HEK293 (cell line): ENCODE results near the gene PDHB.

Experiments
- CTCF ChIA-PET: fragments of 350-600 bp; formaldehyde crosslinking; extraction: SDS; loops from one replicate; lab custom pipeline; 2021; ENCODE audit warnings: antibody characterized with exemption; lab: Yijun Ruan, JAX
- POLR2A ChIA-PET: fragments of 300-600 bp; formaldehyde crosslinking; extraction: SDS; loops from one replicate; lab custom pipeline; 2020; ENCODE audit warnings: antibody characterized with exemption, inconsistent platforms; lab: Yijun Ruan, JAX
- H3K27ac ChIP-seq: fragments of 200-500 bp; sonication (Bioruptor generic); 2 replicates; pipeline ENCODE4 v1.5.1; 2014; ENCODE audit warnings: low read depth, low read length, control low read depth, inconsistent platforms; ENCODE audit errors: extremely low read depth
- H3K36me3 ChIP-seq, 2 experiments: fragments of 200-500 bp in 1 of 2; sonication (Bioruptor generic) in 1 of 2; 1 replicate in 1 of 2; 2 replicates in 1 of 2; pipeline ENCODE4 v1.5.1; 2014 to 2017; ENCODE audit warnings: inconsistent platforms in 2 of 2, low read length in 2 of 2; ENCODE audit not compliant: control insufficient read depth in 2 of 2, insufficient read depth in 1 of 2
- H3K4me1 ChIP-seq: fragments of 200-500 bp; sonication (Bioruptor generic); 2 replicates; pipeline ENCODE4 v1.5.1; 2014; ENCODE audit warnings: mild to moderate bottlenecking, low read length, inconsistent platforms; ENCODE audit not compliant: control insufficient read depth, insufficient read depth
- H3K4me3 ChIP-seq: 2 replicates; pipeline ENCODE4 v1.5.1; 2011; ENCODE audit warnings: low read depth, mild to moderate bottlenecking, control low read depth, low read length, moderate library complexity
- H3K9me3 ChIP-seq: fragments of 200-500 bp; sonication (Bioruptor generic); 2 replicates; pipeline ENCODE4 v1.5.1; 2014; ENCODE audit warnings: low read depth, low read length, inconsistent platforms; ENCODE audit not compliant: control insufficient read depth, insufficient read depth
- GLIS1 ChIP-seq: fragments of 450-650 bp; formaldehyde crosslinking; IDR thresholded peaks from 2 replicates; pipeline ENCODE4 v1.5.1; 2016; ENCODE audit warnings: missing biosample characterization, missing genetic modification characterization
- MEIS1 ChIP-seq: sonication (generic); formaldehyde crosslinking; IDR thresholded peaks from 2 replicates; pipeline ENCODE4 v1.8.1; 2022; ENCODE audit warnings: missing genetic modification reagents, mild to moderate bottlenecking, borderline replicate concordance
- OSR2 ChIP-seq: fragments of 450-650 bp; formaldehyde crosslinking; IDR thresholded peaks from 2 replicates; pipeline ENCODE4 v1.5.1; 2016; ENCODE audit warnings: missing biosample characterization, missing genetic modification characterization
- SP7 ChIP-seq: fragments of 450-650 bp; formaldehyde crosslinking; IDR thresholded peaks from 2 replicates; pipeline ENCODE4 v1.5.1; 2016; ENCODE audit warnings: missing biosample characterization, missing genetic modification characterization
- WT1 ChIP-seq: fragments of 450-650 bp; formaldehyde crosslinking; IDR thresholded peaks from 2 replicates; pipeline ENCODE4 v1.5.1; 2016; ENCODE audit warnings: missing biosample characterization, missing genetic modification characterization
- ZBTB17 ChIP-seq: fragments of 450-650 bp; formaldehyde crosslinking; IDR thresholded peaks from 2 replicates; pipeline ENCODE4 v1.5.1; 2016; ENCODE audit warnings: missing biosample characterization, missing genetic modification characterization
- ZEB2 ChIP-seq: fragments of 450-650 bp; formaldehyde crosslinking; IDR thresholded peaks from 2 replicates; pipeline ENCODE4 v1.5.1; 2016; ENCODE audit warnings: missing biosample characterization, missing genetic modification characterization
- ZNF157 ChIP-seq: fragments of 450-650 bp; formaldehyde crosslinking; IDR thresholded peaks from 2 replicates; pipeline ENCODE4 v1.5.1; 2016; ENCODE audit warnings: missing biosample characterization, missing genetic modification characterization
- ZNF184 ChIP-seq: fragments of 450-650 bp; IDR thresholded peaks from 2 replicates; pipeline ENCODE4 v1.5.1; 2018; ENCODE audit warnings: missing biosample characterization, mild to moderate bottlenecking, missing genetic modification characterization
- ZNF24 ChIP-seq: fragments of 450-650 bp; formaldehyde crosslinking; IDR thresholded peaks from 2 replicates; pipeline ENCODE4 v1.5.1; 2016; ENCODE audit warnings: missing biosample characterization, missing genetic modification characterization
- ZNF366 ChIP-seq: fragments of 450-650 bp; formaldehyde crosslinking; conservative IDR thresholded peaks from 2 replicates; pipeline ENCODE4 v1.5.1; 2016; ENCODE audit warnings: missing biosample characterization, missing genetic modification characterization
- ZNF404 ChIP-seq: fragments of 450-650 bp; formaldehyde crosslinking; IDR thresholded peaks from 2 replicates; pipeline ENCODE4 v1.5.1; 2017; ENCODE audit warnings: missing biosample characterization, missing genetic modification characterization
- ZNF629 ChIP-seq: fragments of 450-650 bp; formaldehyde crosslinking; IDR thresholded peaks from 2 replicates; pipeline ENCODE4 v1.5.1; 2017; ENCODE audit warnings: missing biosample characterization, missing genetic modification characterization
- ZNF660 ChIP-seq: fragments of 450-650 bp; IDR thresholded peaks from 2 replicates; pipeline ENCODE4 v1.5.1; 2018; ENCODE audit warnings: missing biosample characterization, mild to moderate bottlenecking, missing genetic modification characterization
- ZNF677 ChIP-seq: fragments of 450-650 bp; IDR thresholded peaks from 2 replicates; pipeline ENCODE4 v1.5.0; 2018; ENCODE audit warnings: missing biosample characterization, mild to moderate bottlenecking, missing genetic modification characterization, moderate library complexity
- TF ChIP-seq, protein P1 (sequence below): fragments of 450-650 bp; formaldehyde crosslinking; IDR thresholded peaks from 2 replicates; pipeline ENCODE4 v1.5.1; 2017; ENCODE audit warnings: missing biosample characterization, missing genetic modification characterization
- TF ChIP-seq, protein P2 (sequence below): fragments of 450-650 bp; formaldehyde crosslinking; IDR thresholded peaks from 2 replicates; pipeline ENCODE4 v1.5.1; 2016; ENCODE audit warnings: missing biosample characterization, missing genetic modification characterization, low read depth
- TF ChIP-seq, protein P3 (sequence below): fragments of 450-650 bp; formaldehyde crosslinking; IDR thresholded peaks from 2 replicates; pipeline ENCODE4 v1.5.1; 2016; ENCODE audit warnings: missing biosample characterization, missing genetic modification characterization, borderline replicate concordance
- TF ChIP-seq, protein P4 (sequence below): fragments of 450-650 bp; formaldehyde crosslinking; IDR thresholded peaks from 2 replicates; pipeline ENCODE4 v1.5.1; 2016; ENCODE audit warnings: missing biosample characterization, missing genetic modification characterization

Gene PDHB

DNA sequence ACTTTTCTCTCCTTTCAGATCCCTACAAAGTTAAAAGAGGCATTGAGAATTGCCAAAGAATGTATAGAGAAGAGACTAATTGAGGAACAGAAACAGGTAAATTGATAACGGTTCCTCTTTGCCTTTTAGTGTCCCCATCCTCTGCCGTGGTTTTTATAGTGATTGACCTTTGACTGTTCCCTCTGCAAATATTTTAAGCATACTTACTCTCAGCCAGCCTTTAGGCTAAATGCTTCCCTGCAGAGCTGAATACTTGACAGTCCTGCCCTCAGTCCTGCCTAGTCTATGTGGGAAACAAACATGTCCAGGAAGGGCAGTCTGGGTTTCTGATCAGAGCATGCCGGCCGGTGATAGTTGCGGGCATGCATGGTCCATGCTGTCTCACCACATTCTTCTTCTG, 24.7 kb downstream of the PDHB start:
- Histone ChIP-seq H3K27ac (no peak overlapping the region), H3K36me3 (peaks cover 0 to 50% of the 10 kb centered on the region in 2 experiments; a peak in 2 of 3 replicates)
- CTCF ChIA-PET = no interaction called here
- TF ChIP-seq ZNF404 (tag by site-specific recombination) = no peak
- TF ChIP-seq, all 188 proteins: peak for 0
- Histone ChIP-seq H3K9me3 (no peaks in the 10 kb centered on the region), H3K4me3 (no peak overlapping the region), H3K4me1 (peaks cover 3% of the 10 kb centered on the region; the same call in 1 of the 2 replicates)
- POLR2A ChIA-PET = no interaction called here

DNA sequence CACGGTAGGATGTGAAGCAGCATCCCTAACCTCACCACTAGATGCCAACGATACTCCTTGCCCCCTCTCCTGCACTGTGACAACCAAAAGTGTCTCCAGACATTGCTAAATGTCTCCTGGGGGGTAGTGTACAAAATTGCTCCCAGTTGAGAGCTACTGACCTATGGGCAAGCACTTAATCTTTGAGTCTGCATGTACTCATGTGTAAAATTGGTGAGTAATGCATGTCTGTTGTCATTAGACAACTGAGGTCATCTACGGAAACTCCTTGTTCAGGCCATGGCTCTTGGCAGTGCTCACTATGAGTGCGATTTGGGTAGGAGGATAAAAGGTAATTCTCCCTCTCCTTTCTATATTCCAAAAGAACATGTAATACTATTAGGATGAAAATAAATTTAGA, 29.2 kb downstream of the PDHB start:
- ChIA-PET CTCF (interaction anchor here (0.7 to 3.4 kb wide), 5 partner anchors 9 to 127 kb away, joined by 3 to 16 read pairs (median 3); no protein-coding TSS in a partner anchor), POLR2A (no interaction called here)
- H3K36me3 ChIP-seq = peaks cover 0 to 26% of the 10 kb centered on the region in 2 experiments; a peak in 2 of 3 replicates
- no peaks in the 10 kb centered on the region for H3K9me3 ChIP-seq
- TF ChIP-seq ZNF660 = peak; percentile 66; the same call in 1 of the 2 replicates
- TF ChIP-seq, protein P1, sequence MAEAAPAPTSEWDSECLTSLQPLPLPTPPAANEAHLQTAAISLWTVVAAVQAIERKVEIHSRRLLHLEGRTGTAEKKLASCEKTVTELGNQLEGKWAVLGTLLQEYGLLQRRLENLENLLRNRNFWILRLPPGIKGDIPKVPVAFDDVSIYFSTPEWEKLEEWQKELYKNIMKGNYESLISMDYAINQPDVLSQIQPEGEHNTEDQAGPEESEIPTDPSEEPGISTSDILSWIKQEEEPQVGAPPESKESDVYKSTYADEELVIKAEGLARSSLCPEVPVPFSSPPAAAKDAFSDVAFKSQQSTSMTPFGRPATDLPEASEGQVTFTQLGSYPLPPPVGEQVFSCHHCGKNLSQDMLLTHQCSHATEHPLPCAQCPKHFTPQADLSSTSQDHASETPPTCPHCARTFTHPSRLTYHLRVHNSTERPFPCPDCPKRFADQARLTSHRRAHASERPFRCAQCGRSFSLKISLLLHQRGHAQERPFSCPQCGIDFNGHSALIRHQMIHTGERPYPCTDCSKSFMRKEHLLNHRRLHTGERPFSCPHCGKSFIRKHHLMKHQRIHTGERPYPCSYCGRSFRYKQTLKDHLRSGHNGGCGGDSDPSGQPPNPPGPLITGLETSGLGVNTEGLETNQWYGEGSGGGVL (tag by site-specific recombination) = 0 out of 2 replicates have a peak, but pooled peaks have one; percentile 26
- TF ChIP-seq WT1 (tag by site-specific recombination) = 0 out of 2 replicates have a peak, but pooled peaks have one; percentile 22
- TF ChIP-seq ZNF677 (tag by site-specific recombination) = no peak
- TF ChIP-seq, protein P2, sequence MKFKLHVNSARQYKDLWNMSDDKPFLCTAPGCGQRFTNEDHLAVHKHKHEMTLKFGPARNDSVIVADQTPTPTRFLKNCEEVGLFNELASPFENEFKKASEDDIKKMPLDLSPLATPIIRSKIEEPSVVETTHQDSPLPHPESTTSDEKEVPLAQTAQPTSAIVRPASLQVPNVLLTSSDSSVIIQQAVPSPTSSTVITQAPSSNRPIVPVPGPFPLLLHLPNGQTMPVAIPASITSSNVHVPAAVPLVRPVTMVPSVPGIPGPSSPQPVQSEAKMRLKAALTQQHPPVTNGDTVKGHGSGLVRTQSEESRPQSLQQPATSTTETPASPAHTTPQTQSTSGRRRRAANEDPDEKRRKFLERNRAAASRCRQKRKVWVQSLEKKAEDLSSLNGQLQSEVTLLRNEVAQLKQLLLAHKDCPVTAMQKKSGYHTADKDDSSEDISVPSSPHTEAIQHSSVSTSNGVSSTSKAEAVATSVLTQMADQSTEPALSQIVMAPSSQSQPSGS (tag by site-specific recombination) = peak; percentile 67
- TF ChIP-seq, protein P3, sequence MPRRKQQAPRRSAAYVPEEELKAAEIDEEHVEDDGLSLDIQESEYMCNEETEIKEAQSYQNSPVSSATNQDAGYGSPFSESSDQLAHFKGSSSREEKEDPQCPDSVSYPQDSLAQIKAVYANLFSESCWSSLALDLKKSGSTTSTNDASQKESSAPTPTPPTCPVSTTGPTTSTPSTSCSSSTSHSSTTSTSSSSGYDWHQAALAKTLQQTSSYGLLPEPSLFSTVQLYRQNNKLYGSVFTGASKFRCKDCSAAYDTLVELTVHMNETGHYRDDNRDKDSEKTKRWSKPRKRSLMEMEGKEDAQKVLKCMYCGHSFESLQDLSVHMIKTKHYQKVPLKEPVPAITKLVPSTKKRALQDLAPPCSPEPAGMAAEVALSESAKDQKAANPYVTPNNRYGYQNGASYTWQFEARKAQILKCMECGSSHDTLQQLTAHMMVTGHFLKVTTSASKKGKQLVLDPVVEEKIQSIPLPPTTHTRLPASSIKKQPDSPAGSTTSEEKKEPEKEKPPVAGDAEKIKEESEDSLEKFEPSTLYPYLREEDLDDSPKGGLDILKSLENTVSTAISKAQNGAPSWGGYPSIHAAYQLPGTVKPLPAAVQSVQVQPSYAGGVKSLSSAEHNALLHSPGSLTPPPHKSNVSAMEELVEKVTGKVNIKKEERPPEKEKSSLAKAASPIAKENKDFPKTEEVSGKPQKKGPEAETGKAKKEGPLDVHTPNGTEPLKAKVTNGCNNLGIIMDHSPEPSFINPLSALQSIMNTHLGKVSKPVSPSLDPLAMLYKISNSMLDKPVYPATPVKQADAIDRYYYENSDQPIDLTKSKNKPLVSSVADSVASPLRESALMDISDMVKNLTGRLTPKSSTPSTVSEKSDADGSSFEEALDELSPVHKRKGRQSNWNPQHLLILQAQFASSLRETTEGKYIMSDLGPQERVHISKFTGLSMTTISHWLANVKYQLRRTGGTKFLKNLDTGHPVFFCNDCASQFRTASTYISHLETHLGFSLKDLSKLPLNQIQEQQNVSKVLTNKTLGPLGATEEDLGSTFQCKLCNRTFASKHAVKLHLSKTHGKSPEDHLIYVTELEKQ (tag by site-specific recombination) = no peak
- no peak for TF ChIP-seq ZNF157
- TF ChIP-seq GLIS1 = peak; percentile 33; the same call in 1 of the 2 replicates
- 0 out of 2 replicates have a peak, but pooled peaks have one; percentile 12 for TF ChIP-seq ZBTB17 (tag by site-specific recombination)
- peak; percentile 58; the same call in 1 of the 2 replicates for TF ChIP-seq ZEB2
- TF ChIP-seq, protein P4, sequence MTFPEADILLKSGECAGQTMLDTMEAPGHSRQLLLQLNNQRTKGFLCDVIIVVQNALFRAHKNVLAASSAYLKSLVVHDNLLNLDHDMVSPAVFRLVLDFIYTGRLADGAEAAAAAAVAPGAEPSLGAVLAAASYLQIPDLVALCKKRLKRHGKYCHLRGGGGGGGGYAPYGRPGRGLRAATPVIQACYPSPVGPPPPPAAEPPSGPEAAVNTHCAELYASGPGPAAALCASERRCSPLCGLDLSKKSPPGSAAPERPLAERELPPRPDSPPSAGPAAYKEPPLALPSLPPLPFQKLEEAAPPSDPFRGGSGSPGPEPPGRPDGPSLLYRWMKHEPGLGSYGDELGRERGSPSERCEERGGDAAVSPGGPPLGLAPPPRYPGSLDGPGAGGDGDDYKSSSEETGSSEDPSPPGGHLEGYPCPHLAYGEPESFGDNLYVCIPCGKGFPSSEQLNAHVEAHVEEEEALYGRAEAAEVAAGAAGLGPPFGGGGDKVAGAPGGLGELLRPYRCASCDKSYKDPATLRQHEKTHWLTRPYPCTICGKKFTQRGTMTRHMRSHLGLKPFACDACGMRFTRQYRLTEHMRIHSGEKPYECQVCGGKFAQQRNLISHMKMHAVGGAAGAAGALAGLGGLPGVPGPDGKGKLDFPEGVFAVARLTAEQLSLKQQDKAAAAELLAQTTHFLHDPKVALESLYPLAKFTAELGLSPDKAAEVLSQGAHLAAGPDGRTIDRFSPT (tag by site-specific recombination) = peak; percentile 63; the same call in 1 of the 2 replicates
- peak; percentile 38; the same call in 1 of the 2 replicates for TF ChIP-seq ZNF366 (tag by site-specific recombination)
- no peak for TF ChIP-seq ZNF24 (tag by site-specific recombination)
- TF ChIP-seq ZNF184 = 0 out of 2 replicates have a peak, but pooled peaks have one; percentile 23
- no peak for TF ChIP-seq MEIS1 (CRISPR knock-in tag)
- TF ChIP-seq OSR2 (tag by site-specific recombination) = peak; percentile 75
- peak; percentile 76 for TF ChIP-seq ZNF629 (tag by site-specific recombination)
- TF ChIP-seq SP7 = 0 out of 2 replicates have a peak, but pooled peaks have one; percentile 37
- no peak overlapping the region for H3K27ac ChIP-seq
- peaks cover 3% of the 10 kb centered on the region; the same call in 1 of the 2 replicates for H3K4me1 ChIP-seq
- H3K4me3 ChIP-seq = no peak overlapping the region
